Astrocyte (in vitro differentiated cells and primary cell): ENCODE data around the gene DIP2B. TPM values are rescaled to one million over a fixed set of nuclear protein-coding genes. Genes with fewer than 3 reads are reported as not detected.

Experiments used
- DNase-seq: peaks from one replicate; pipeline ENCODE4 v3.0.0-alpha.2; 2010; ENCODE audit warnings: low read depth
- FAIRE-seq: peaks from 2 replicates; lab custom pipeline; 2011; peaks lifted over from hg19 to GRCh38; lab: Jason Lieb, UNC
- H2AFZ ChIP-seq: 2 replicates; pipeline ENCODE4 v1.6.0; 2012; ENCODE audit warnings: low read depth, low read length, inconsistent platforms
- H3K27ac ChIP-seq: 2 replicates; pipeline ENCODE4 v1.5.1; 2011; ENCODE audit warnings: low read depth, low read length, inconsistent platforms
- H3K27me3 ChIP-seq: 2 replicates; pipeline ENCODE4 v1.6.0; 2011; ENCODE audit warnings: low read length, inconsistent platforms; ENCODE audit not compliant: insufficient read depth
- H3K36me3 ChIP-seq: 2 replicates; pipeline ENCODE4 v1.5.1; 2011; ENCODE audit warnings: low read length, inconsistent platforms; ENCODE audit not compliant: insufficient read depth
- H3K4me1 ChIP-seq: 2 replicates; pipeline ENCODE4 v1.5.1; 2011; ENCODE audit warnings: low read length, inconsistent platforms; ENCODE audit not compliant: insufficient read depth
- H3K4me2 ChIP-seq: 2 replicates; pipeline ENCODE4 v1.6.0; 2012; ENCODE audit warnings: low read length, inconsistent platforms
- H3K4me3 ChIP-seq: 2 replicates; pipeline ENCODE4 v1.5.1; 2011; ENCODE audit warnings: low read depth, mild to moderate bottlenecking, low read length, inconsistent platforms; ENCODE audit not compliant: insufficient read depth
- H3K79me2 ChIP-seq: 2 replicates; pipeline ENCODE4 v1.6.0; 2012; ENCODE audit warnings: mild to moderate bottlenecking, low read length, inconsistent platforms; ENCODE audit not compliant: insufficient read depth
- H3K9ac ChIP-seq: 2 replicates; pipeline ENCODE4 v1.6.0; 2012; ENCODE audit warnings: mild to moderate bottlenecking, low read length, inconsistent platforms
- H3K9me3 ChIP-seq: 2 replicates; pipeline ENCODE4 v1.5.1; 2012; ENCODE audit warnings: low read depth, mild to moderate bottlenecking, low read length, inconsistent platforms; ENCODE audit not compliant: insufficient read depth
- H4K20me1 ChIP-seq: 2 replicates; pipeline ENCODE4 v1.6.0; 2012; ENCODE audit warnings: low read length, inconsistent platforms; ENCODE audit not compliant: insufficient read depth
- H3K27ac Mint-ChIP-seq: one replicate; pipeline ENCODE4 v1.8.0; 2021; ENCODE audit warnings: mild to moderate bottlenecking, mixed read lengths; ENCODE audit not compliant: unreplicated experiment
- H3K27me3 Mint-ChIP-seq: one replicate; pipeline ENCODE4 v1.8.0; 2021; ENCODE audit warnings: low read depth, mixed read lengths; ENCODE audit not compliant: unreplicated experiment
- H3K36me3 Mint-ChIP-seq: one replicate; pipeline ENCODE4 v1.8.0; 2021; ENCODE audit warnings: low read depth, mixed read lengths; ENCODE audit not compliant: unreplicated experiment
- H3K4me1 Mint-ChIP-seq: one replicate; pipeline ENCODE4 v1.8.0; 2021; ENCODE audit warnings: low read depth, mixed read lengths; ENCODE audit not compliant: unreplicated experiment
- H3K4me3 Mint-ChIP-seq: one replicate; pipeline ENCODE4 v1.8.0; 2021; ENCODE audit warnings: mild to moderate bottlenecking, moderate library complexity, mixed read lengths; ENCODE audit not compliant: unreplicated experiment
- H3K9me3 Mint-ChIP-seq: one replicate; pipeline ENCODE4 v1.8.0; 2021; ENCODE audit warnings: mild to moderate bottlenecking, mixed read lengths; ENCODE audit not compliant: unreplicated experiment
- EZH2 ChIP-seq: IDR thresholded peaks from 2 replicates; pipeline ENCODE4 v1.6.1; 2012; ENCODE audit warnings: mild to moderate bottlenecking, low read length, inconsistent platforms; ENCODE audit not compliant: insufficient read depth
- total RNA-seq: library from RNA; stranded (reverse); gene quantifications from 2 replicates; pipeline ENCODE4 v1.2.1, GENCODE V29; 2021
- TF ChIP-seq, protein P1 (sequence below): IDR thresholded peaks from 2 replicates; pipeline ENCODE4 v1.5.1; 2011; ENCODE audit warnings: low read depth, mild to moderate bottlenecking, inconsistent platforms, low read length, moderate library complexity; ENCODE audit not compliant: insufficient read depth

The DIP2B gene
- total RNA-seq, 1 donor from 2014 or later: 53.2 TPM

GRCh38 chr12:50620109-50620977 lies 115.6 kb downstream of the DIP2B start:
- Mint-ChIP-seq H3K4me1 (peaks cover 66% of the 10 kb centered on the region), H3K27ac (peak overlapping the region; percentile 100), H3K36me3 (no peaks in the 10 kb centered on the region), H3K9me3 (no peaks in the 10 kb centered on the region), H3K27me3 (no peaks in the 10 kb centered on the region), H3K4me3 (peak overlapping the region; percentile 12)
- DNase-seq (peak; percentile 96), FAIRE-seq (peak; percentile 20)
- peaks cover 41% of the 10 kb centered on the region for H3K4me1 ChIP-seq
- no peaks in the 10 kb centered on the region for H4K20me1 ChIP-seq
- peak overlapping the region; percentile 10 for H3K4me3 ChIP-seq
- H3K79me2 ChIP-seq: peaks cover 56% of the 10 kb centered on the region
- H3K36me3 ChIP-seq: no peaks in the 10 kb centered on the region
- TF ChIP-seq EZH2: no peak
- TF ChIP-seq, protein P1, sequence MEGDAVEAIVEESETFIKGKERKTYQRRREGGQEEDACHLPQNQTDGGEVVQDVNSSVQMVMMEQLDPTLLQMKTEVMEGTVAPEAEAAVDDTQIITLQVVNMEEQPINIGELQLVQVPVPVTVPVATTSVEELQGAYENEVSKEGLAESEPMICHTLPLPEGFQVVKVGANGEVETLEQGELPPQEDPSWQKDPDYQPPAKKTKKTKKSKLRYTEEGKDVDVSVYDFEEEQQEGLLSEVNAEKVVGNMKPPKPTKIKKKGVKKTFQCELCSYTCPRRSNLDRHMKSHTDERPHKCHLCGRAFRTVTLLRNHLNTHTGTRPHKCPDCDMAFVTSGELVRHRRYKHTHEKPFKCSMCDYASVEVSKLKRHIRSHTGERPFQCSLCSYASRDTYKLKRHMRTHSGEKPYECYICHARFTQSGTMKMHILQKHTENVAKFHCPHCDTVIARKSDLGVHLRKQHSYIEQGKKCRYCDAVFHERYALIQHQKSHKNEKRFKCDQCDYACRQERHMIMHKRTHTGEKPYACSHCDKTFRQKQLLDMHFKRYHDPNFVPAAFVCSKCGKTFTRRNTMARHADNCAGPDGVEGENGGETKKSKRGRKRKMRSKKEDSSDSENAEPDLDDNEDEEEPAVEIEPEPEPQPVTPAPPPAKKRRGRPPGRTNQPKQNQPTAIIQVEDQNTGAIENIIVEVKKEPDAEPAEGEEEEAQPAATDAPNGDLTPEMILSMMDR: no peak
- H3K27me3 ChIP-seq: no peaks in the 10 kb centered on the region
- peak overlapping the region; percentile 89 for H3K27ac ChIP-seq
- H2AFZ ChIP-seq: no peak overlapping the region
- H3K9me3 ChIP-seq: no peaks in the 10 kb centered on the region
- H3K4me2 ChIP-seq: peak overlapping the region; percentile 75
- H3K9ac ChIP-seq: peak overlapping the region; percentile 70

DNA sequence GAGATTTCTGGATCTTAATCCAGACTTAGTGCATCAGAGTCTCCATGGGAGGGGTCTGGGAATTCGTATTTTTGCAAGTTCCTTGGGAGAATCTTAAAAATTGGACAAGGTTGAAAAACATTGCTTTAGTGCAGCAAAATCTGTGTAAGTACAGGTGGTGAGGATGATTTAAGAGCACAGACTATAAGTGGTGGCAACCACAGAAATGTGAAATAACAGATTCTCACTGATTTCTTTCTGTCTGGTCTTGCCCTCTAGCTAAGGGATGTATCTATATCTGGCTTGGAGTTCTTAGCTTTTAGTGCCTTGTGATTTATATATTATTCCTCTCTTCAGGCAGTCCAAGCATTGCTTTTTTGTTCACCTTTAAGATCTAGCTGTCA lies 116.2 kb downstream of the DIP2B start:
- no peak for FAIRE-seq
- Histone ChIP-seq H3K9ac (peak overlapping the region; percentile 41), H3K9me3 (no peaks in the 10 kb centered on the region), H4K20me1 (no peaks in the 10 kb centered on the region), H3K36me3 (no peaks in the 10 kb centered on the region), H3K27me3 (no peaks in the 10 kb centered on the region), H2AFZ (no peak overlapping the region), H3K27ac (peak overlapping the region; percentile 89), H3K4me3 (peak overlapping the region; percentile 10), H3K4me2 (peak overlapping the region; percentile 75), H3K79me2 (peaks cover 62% of the 10 kb centered on the region), H3K4me1 (peaks cover 36% of the 10 kb centered on the region)
- DNase-seq: no peak
- Mint-ChIP-seq H3K9me3 (no peaks in the 10 kb centered on the region), H3K4me3 (peak overlapping the region; percentile 63), H3K27ac (peak overlapping the region; percentile 100), H3K4me1 (peaks cover 69% of the 10 kb centered on the region), H3K27me3 (no peaks in the 10 kb centered on the region), H3K36me3 (no peaks in the 10 kb centered on the region)
- TF ChIP-seq, protein P1: no peak
- no peak for TF ChIP-seq EZH2
